ENCODE measurements around the gene ELN.

Gene ELN

DNA sequence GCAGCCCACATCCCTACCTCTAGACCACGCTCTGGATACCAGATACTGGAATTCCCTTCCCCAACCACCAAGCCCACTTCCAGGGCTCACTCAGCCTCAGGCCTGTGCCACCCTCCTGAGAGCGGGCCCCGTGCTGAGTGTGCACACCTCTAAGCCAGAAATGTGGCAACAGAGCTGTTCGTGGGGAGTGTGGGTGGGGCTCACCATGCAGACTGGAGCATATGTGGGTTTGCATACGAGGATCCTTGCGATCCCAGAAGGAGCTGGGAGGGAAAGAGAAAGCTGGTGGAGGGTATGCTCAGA lies 42.6 kb downstream of the ELN start:
- Mint-ChIP-seq H3K36me3 (ENCODE audit: insufficient read depth) (no peaks in the 10 kb centered on the region), H3K9me3 (no peaks in the 10 kb centered on the region), H3K27me3 (no peaks in the 10 kb centered on the region), H3K4me1 (ENCODE audit: low read depth in 2 of 2) (no peaks in the 10 kb centered on the region), H3K27ac (no peak overlapping the region), H3K4me3 (no peak overlapping the region)
- ATAC-seq (replicated peaks), result no peak
- no peak for DNase-seq

DNA sequence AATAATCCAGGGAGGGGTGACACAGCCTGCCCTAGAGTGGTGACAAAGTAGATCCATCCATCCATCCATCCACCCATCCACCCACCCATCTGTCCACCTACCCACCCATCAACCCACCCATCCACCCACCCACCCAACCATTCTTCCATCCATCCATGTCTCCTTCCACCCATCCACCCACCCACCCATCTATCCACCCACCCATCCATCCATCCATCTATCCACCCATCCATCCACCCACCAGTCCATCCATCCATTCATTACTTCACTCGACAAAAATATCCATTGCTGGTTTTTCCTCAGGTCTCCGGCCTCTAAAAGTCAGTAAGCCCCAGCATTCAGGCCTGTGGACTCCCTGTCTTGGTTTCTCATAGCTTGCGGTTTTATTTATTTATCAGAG lies 43.1 kb downstream of the ELN start:
- Mint-ChIP-seq H3K9me3 (no peaks in the 10 kb centered on the region), H3K4me3 (no peak overlapping the region), H3K36me3 (ENCODE audit: insufficient read depth) (no peaks in the 10 kb centered on the region), H3K27me3 (no peaks in the 10 kb centered on the region), H3K4me1 (ENCODE audit: low read depth in 2 of 2) (no peaks in the 10 kb centered on the region), H3K27ac (no peak overlapping the region)
- DNase-seq, result no peak
- ATAC-seq (replicated peaks), result no peak

DNA sequence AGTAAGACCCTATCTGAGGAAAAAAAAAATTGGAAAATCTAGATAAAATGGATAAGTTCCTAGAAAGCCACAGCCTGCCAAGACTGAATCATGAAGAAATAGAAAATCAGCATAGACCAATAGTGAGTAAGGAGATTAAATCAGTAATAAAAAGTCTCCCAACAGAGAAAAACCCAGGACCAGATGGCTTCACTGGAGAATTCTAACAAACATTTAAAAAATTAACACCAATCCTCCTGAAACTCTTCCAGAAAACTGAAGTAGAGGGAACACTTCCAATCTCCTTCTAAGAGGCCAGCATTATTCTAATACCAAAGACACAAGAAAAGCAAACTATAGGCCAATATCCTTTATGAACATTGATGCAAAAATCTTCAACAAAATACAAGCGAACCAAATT lies 46.8 kb downstream of the ELN start:
- DNase-seq (no peak), ATAC-seq (replicated peaks) (no peak)
- H3K9me3 Mint-ChIP-seq, result no peaks in the 10 kb centered on the region
- H3K36me3 Mint-ChIP-seq (ENCODE audit: insufficient read depth), result no peaks in the 10 kb centered on the region
- H3K4me1 Mint-ChIP-seq (ENCODE audit: low read depth in 2 of 2), result no peaks in the 10 kb centered on the region
- no peak overlapping the region for H3K27ac Mint-ChIP-seq
- no peak overlapping the region for H3K4me3 Mint-ChIP-seq
- no peaks in the 10 kb centered on the region for H3K27me3 Mint-ChIP-seq

DNA sequence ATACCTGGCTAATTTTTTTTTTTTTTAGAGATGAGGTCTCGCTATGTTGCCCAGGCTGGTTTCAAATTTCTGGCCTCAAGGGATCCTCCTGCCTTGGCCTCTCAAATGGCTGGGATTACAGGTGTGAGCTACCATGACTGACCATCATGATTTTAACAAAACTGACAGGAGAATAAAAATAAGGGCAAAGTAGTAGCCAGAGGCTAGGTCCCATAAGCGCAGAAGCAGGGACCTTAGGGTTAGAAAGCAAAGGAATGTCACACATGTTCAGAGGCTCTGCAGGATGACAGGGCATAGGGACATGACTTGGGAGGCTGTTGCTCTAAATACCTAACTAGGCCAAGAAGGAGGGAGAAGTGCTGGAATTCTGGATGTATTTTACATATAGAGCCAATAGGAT lies 50.5 kb downstream of the ELN start:
- Mint-ChIP-seq H3K4me1 (ENCODE audit: low read depth in 2 of 2) (peaks cover 0 to 1% of the 10 kb centered on the region in 2 donors), H3K4me3 (no peak overlapping the region), H3K36me3 (ENCODE audit: insufficient read depth) (no peaks in the 10 kb centered on the region), H3K27me3 (no peaks in the 10 kb centered on the region), H3K27ac (no peak overlapping the region), H3K9me3 (no peaks in the 10 kb centered on the region)
- ATAC-seq (replicated peaks) (no peak), DNase-seq (no peak)

DNA sequence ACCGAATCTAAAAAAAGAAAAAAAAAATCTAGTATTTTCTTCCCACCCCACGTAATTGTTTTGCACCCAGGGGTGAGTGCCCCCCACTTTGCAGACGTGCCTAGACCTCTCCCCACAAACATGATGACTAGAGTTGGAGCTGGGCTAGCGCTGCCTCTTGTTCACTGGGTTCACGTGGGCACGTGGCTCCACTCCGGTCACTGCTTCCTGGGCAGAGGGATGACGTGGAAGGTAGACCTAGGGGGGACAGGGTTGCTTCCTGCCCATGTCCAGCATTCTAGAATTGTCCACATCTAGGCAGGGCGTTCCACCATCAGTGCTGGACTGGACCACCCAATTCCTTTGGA lies 54.8 kb downstream of the ELN start:
- Mint-ChIP-seq H3K36me3 (ENCODE audit: insufficient read depth) (peaks cover 3% of the 10 kb centered on the region), H3K9me3 (no peaks in the 10 kb centered on the region), H3K4me3 (peak overlapping the region; percentile 56 to 73), H3K27me3 (no peaks in the 10 kb centered on the region), H3K4me1 (ENCODE audit: low read depth in 2 of 2) (peaks cover 7 to 14% of the 10 kb centered on the region in 2 donors), H3K27ac (peak overlapping the region in 1 of 2 donors; percentile 41)
- DNase-seq (no peak), ATAC-seq (replicated peaks) (no peak)

DNA sequence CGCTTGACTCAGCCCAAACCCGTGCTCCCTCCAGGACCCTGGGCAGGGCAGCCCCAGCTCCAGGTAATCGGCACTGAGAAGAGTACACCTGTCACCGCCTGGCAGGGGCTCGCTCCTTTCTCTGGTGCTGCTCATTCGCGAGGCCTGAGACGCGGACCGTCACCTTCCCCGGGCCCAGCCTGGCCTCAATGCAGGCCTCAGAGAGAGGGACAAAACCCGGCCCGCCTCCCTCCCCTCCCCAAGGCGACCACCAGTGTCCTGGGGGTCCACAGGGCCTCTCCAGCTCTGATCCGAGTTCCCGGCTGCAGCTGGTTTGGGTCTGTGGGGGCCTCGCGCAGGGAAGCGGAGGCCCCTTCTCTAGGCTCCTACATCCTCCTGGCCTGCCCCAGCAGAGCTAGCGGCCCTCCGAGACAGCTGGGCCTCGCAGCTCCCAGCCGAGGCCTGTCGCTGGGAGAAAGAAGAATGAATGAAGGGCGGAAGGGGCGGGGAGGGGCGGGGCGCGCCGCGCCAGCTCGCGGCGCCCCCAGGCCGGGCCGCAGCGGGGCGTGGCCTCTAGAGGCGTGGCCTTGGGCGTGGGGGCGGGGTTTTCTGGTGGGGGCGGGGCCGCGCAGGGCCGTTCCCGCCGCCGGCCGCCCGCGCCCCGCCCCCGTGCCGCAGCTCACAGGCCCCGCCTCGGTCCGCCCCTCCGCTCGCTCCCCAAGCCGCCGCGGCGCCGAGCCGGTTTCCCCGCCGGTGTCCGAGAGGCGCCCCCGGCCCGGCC lies 55.3 kb downstream of the ELN start, which contains the start of gene LIMK1:
Gene LIMK1, plus strand, starts transcription at position 688 of the 760 bp plus-strand sequence. CDS start 187 bp downstream, outside the sequence.
- peak within 1 kb of the TSS; percentile 79 to 88 for H3K27ac Mint-ChIP-seq
- H3K27me3 Mint-ChIP-seq, result no peaks in the 10 kb centered on the region
- H3K36me3 Mint-ChIP-seq (ENCODE audit: insufficient read depth), result peaks cover 8% of the 10 kb centered on the region
- DNase-seq (peak; percentile 77 to 82 (median 79)), ATAC-seq (replicated peaks) (peak; percentile 90)
- no peaks in the 10 kb centered on the region for H3K9me3 Mint-ChIP-seq
- H3K4me3 Mint-ChIP-seq, result peak within 1 kb of the TSS; percentile 86 to 88
- H3K4me1 Mint-ChIP-seq (ENCODE audit: low read depth in 2 of 2), result peaks cover 7 to 14% of the 10 kb centered on the region in 2 donors

DNA sequence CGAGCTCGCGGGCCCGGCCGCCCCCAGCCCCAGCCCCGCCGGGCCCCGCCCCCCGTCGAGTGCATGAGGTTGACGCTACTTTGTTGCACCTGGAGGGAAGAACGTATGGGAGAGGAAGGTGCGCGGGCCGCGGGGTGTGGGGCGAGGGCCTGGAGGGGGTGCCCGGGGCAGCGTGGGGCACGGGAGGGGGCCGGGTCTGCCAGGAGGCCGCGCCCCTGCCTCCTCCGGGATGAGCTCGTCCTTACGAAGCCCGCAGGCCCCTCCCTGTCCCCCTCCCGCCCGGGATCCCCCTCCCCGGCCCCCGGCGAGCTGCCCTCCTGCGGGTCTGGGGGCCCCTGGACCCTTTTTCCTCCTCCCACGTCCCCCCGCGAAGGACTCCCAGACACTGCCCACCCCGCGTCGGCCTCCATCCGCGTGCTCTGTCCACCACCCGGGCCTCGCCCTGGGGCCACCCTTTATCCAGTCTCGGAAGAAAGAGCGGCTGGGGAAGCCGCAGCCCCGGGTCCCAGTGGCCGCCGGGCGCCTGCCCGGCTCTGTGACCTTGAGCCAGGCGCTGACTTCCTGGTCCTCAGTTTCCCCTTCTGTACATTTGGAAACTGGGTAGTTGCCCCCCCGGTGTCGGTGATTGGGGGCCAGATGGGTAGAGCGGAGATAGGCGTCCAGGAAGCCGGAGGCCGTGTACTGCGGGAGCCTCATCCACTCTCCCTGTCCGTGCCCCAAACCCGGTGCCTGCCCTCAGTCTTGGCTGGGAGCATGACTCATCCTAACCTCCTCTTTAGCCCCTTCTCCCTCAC lies 56.2 kb downstream of the ELN start:
- no peaks in the 10 kb centered on the region for H3K9me3 Mint-ChIP-seq
- H3K4me1 Mint-ChIP-seq (ENCODE audit: low read depth in 2 of 2), result peaks cover 7 to 14% of the 10 kb centered on the region in 2 donors
- H3K4me3 Mint-ChIP-seq, result peak overlapping the region; percentile 86 to 88
- ATAC-seq (replicated peaks), result peak; percentile 69
- H3K27ac Mint-ChIP-seq, result peak overlapping the region; percentile 79 to 88
- peaks cover 12% of the 10 kb centered on the region for H3K36me3 Mint-ChIP-seq (ENCODE audit: insufficient read depth)
- no peak for DNase-seq
- no peaks in the 10 kb centered on the region for H3K27me3 Mint-ChIP-seq

DNA sequence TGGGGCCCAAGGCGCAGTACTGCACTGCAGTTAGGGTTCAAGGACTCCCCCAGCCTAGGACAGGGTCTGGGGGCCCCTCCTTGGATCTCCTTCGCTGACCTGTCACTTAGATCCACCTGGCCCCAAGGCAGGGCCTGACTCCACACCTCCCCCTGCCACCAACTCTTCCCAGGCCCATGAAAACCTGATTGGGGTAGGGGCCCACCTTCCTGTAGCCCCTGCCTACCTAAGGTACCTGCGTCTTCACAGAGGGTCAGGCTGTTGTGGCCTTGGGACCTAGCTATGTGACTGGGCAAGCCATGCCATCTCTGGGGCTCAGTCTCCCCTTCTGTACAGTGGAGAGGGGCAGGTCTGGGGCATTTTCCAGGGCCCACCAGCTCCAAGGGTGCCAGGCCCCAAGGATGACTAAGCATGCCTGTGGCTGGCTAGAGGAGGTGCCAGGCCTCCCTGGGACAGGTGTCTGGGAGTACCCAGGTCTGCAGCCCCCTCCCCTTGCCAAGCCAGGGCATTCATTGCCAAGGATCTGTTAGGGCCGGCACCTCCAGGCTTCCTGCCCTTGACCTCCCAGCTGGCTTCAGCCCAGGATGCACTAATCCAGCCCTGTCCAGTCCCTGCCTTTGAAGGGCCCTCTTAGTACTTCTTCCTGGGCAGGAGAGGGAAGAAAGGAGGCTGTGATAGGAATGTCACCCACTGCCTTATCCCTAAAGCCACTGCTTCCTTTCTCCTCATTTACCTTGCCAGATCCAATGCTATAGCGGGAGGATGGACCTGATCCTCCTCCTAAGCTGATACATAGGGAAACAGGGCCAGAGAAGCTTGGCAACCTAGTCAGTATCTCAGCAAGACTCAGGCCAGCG lies 57.0 kb downstream of the ELN start:
- no peak for DNase-seq
- peak overlapping the region; percentile 79 to 88 for H3K27ac Mint-ChIP-seq
- peak overlapping the region; percentile 86 to 88 for H3K4me3 Mint-ChIP-seq
- no peak for ATAC-seq (replicated peaks)
- H3K27me3 Mint-ChIP-seq, result no peaks in the 10 kb centered on the region
- H3K9me3 Mint-ChIP-seq, result no peaks in the 10 kb centered on the region
- H3K36me3 Mint-ChIP-seq (ENCODE audit: insufficient read depth), result peaks cover 12% of the 10 kb centered on the region
- H3K4me1 Mint-ChIP-seq (ENCODE audit: low read depth in 2 of 2), result peaks cover 7 to 14% of the 10 kb centered on the region in 2 donors

DNA sequence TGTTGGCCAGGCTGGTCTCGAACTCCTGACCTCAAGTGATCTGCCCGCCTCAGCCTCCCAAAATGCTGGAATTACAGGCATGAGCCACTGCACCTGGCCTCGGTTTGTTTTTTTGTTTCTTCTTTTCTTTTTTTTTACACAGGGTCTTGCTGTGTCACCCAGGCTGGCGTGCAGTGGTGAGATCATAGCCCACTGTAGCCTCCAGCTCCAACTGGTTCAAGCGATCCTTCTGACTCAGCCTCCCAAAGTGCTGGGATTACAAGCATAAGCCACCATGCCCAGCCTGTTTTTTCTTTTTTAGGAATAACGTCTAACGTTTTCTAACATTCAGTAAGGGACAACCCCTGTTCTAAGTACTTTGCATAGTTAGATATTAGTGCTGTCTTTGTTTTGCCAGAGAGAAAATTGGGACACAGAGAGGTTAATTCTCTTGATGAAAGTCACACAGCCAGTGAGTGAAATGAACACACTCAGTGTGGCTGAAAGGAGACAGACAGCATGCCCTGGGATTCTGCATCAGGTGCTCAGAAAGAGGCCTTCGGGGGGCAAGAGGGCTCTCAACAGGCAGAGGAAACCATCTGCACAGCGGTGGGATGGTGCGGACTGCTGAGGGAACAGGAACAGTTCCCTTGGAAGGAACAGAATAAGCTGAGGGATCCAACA lies 59.9 kb downstream of the ELN start:
- Mint-ChIP-seq H3K4me1 (ENCODE audit: low read depth in 2 of 2) (peaks cover 7 to 18% of the 10 kb centered on the region in 2 donors), H3K27me3 (no peaks in the 10 kb centered on the region), H3K9me3 (no peaks in the 10 kb centered on the region), H3K4me3 (no peak overlapping the region), H3K27ac (peak overlapping the region; percentile 38 to 57), H3K36me3 (ENCODE audit: insufficient read depth) (peaks cover 16% of the 10 kb centered on the region)
- ATAC-seq (replicated peaks) (no peak), DNase-seq (no peak)

DNA sequence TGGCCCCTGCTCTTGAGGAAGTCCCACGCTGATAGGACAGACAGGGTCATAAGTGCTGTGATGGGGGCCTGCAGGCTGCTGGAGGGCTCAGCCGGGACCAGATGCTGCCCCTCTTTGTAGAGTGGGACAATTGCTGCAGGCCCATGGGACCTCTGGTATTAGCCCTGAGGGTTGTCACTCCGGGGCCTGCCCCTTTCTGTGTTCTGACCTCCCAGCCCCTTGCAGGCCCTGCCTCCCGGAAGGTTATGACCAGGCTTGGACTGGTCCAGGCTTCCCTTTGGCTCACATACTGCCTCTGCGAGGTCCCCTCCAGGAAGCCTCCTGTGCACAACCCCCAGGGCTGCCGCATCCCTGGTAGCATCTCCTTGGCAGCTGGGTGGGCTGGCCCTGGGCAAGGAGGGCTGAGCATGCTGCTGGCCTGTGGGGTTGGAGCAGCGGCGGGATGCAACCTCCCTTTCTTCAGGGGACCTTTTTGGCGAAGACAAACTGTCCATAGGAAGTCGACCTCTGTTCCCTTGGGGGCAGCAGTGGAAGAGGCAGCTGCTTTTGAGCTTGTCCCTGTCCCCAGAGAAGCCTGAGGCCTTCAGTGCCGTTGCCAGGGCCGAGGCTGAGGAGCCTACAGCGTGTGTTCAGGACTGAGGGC lies 64.5 kb downstream of the ELN start:
- Mint-ChIP-seq H3K27ac (peak overlapping the region; percentile 98), H3K4me1 (ENCODE audit: low read depth in 2 of 2) (peaks cover 16 to 23% of the 10 kb centered on the region in 2 donors), H3K36me3 (ENCODE audit: insufficient read depth) (peaks cover 28% of the 10 kb centered on the region), H3K4me3 (peak overlapping the region; percentile 92 to 93), H3K9me3 (no peaks in the 10 kb centered on the region), H3K27me3 (no peaks in the 10 kb centered on the region)
- DNase-seq (no peak), ATAC-seq (replicated peaks) (no peak)

DNA sequence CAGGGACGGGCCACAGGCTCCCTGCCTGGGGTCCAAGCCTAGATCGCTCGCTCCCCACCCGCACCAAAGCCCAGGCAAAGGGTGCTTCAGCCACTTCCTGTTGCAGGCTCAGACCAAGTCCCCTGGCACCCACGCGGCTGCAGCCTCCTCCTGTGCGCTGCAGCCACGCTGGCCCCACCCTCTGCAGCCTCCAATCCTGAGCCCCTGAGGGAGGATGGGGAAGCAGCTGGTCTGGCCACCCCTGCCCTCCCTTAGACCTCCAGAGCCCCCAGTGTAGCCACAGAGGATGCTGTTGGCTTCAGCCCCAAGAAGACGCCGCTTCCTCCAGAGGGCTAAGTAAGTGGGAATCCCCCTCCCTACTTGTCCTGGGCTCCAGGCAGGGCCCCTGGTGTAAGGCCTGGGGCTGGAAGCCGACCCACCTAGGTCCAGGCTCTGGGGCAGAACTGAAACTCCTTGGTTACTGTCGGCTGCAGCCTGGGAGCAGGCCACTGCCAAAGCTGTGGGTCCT lies 65.0 kb downstream of the ELN start:
- no peaks in the 10 kb centered on the region for H3K9me3 Mint-ChIP-seq
- H3K27ac Mint-ChIP-seq, result peak overlapping the region; percentile 98
- peaks cover 18 to 23% of the 10 kb centered on the region in 2 donors for H3K4me1 Mint-ChIP-seq (ENCODE audit: low read depth in 2 of 2)
- H3K4me3 Mint-ChIP-seq, result peak overlapping the region; percentile 92 to 93
- ATAC-seq (replicated peaks) (no peak), DNase-seq (no peak)
- no peaks in the 10 kb centered on the region for H3K27me3 Mint-ChIP-seq
- H3K36me3 Mint-ChIP-seq (ENCODE audit: insufficient read depth), result peaks cover 27% of the 10 kb centered on the region

DNA sequence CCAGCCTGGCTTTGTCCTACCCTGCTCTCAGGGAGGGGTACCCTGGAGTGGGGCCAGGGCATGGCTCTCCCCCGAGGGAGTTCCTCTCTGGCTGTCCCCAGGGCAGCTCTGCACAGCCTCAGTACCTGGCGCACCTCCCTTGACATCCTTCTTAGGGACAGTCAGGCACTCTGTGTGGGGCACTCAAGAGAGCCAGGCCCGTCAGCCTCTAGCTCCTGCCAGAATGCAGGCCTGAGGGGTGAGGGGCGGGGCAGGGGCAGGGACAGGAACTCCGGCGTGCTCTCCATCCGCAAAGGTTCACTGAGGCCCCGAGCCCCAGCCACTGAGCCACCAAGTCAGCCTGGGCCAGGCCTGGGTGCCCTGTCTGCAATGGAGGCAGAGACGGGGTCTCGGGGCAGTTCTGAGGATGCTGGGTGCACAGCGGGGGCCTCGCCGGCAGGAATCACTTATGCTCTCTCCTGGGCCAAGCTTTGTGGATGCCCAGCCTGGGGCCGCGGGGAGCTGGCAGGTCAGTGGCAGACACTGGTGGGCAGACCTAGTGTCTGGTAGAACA lies 65.8 kb downstream of the ELN start:
- H3K36me3 Mint-ChIP-seq (ENCODE audit: insufficient read depth), result peaks cover 26% of the 10 kb centered on the region
- ATAC-seq (replicated peaks) (peak; percentile 9), DNase-seq (peak in 1 of 3 experiments; percentile 20)
- no peaks in the 10 kb centered on the region for H3K9me3 Mint-ChIP-seq
- H3K4me1 Mint-ChIP-seq (ENCODE audit: low read depth in 2 of 2), result peaks cover 21 to 23% of the 10 kb centered on the region in 2 donors
- peak overlapping the region; percentile 98 for H3K27ac Mint-ChIP-seq
- H3K4me3 Mint-ChIP-seq, result peak overlapping the region; percentile 92 to 93
- no peaks in the 10 kb centered on the region for H3K27me3 Mint-ChIP-seq

Data from effector memory CD8-positive, alpha-beta T cell (primary cell).